BJ (cell line): Measurements from ENCODE around the gene NFIX. TPM values are rescaled to one million over a fixed set of nuclear protein-coding genes. Genes with fewer than 3 reads are reported as not detected.

Experiments used
- CTCF ChIA-PET: fragments of 350-600 bp; formaldehyde crosslinking; extraction: SDS; loops from one replicate; lab custom pipeline; 2021; ENCODE audit warnings: antibody characterized with exemption, inconsistent platforms; lab: Yijun Ruan, JAX
- POLR2A ChIA-PET: fragments of 300-600 bp; sonication (Branson Sonifier 250); formaldehyde crosslinking; extraction: SDS; loops from one replicate; lab custom pipeline; 2021; ENCODE audit warnings: antibody characterized with exemption; lab: Charles Lee
- DNase-seq: peaks from one replicate; pipeline ENCODE4 v3.0.0-alpha.2; 2011; ENCODE audit warnings: low read depth
- H3K27me3 ChIP-seq: 2 replicates; pipeline ENCODE4 v1.6.0; 2011; ENCODE audit warnings: low read length; ENCODE audit not compliant: control insufficient read depth, insufficient read depth
- H3K36me3 ChIP-seq: 2 replicates; pipeline ENCODE4 v1.5.1; 2011; ENCODE audit warnings: low read length; ENCODE audit not compliant: control insufficient read depth, insufficient read depth
- H3K4me3 ChIP-seq: 2 replicates; pipeline ENCODE4 v1.5.1; 2011; ENCODE audit warnings: low read depth, mild to moderate bottlenecking, control low read depth, low read length
- polyA plus RNA-seq: library from polyadenylated mRNA; depleted of rRNA; stranded (reverse); fragments of >200 nt; gene quantifications from 2 replicates; pipeline ENCODE4 v1.2.3, GENCODE V29; 2011
- TF ChIP-seq, protein P1 (sequence below): IDR thresholded peaks from 2 replicates; pipeline ENCODE4 v1.5.1; 2011; ENCODE audit warnings: low read depth, mild to moderate bottlenecking, control low read depth, inconsistent platforms, low read length, moderate library complexity; ENCODE audit not compliant: insufficient read depth

The NFIX gene
- polyA plus RNA-seq, 1 experiment: 29.4 TPM

DNA sequence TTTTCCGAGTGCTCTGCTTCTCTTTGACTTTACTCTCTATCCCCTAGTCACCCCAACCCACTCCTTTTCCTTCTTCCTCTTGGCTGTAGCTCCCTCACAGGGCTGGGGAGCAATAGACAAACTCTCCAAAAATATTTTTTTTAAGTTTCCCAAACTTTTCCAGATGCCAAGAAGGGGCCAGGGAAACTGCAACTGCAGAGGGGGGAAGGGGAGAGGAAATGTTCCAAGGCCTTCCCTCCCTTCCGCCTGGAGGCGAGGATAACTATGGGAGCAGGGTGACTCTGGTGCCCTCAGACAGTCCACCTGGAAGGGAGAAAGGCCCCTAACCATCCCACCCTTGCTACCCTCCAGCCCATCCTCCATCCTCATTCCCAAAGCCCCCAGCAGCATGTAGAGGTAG lies 58.0 kb downstream of the NFIX start:
- Histone ChIP-seq H3K27me3 (no peaks in the 10 kb centered on the region), H3K36me3 (peaks cover 3% of the 10 kb centered on the region; the same call in 1 of the 2 replicates), H3K4me3 (no peak overlapping the region)
- POLR2A ChIA-PET: no interaction called here
- no peak for DNase-seq
- CTCF ChIA-PET: interaction anchor here (0.8 to 13.8 kb wide), 8 partner anchors 8 to 88 kb away, joined by 3 to 358 read pairs (median 9); no protein-coding TSS in a partner anchor
- TF ChIP-seq, protein P1, sequence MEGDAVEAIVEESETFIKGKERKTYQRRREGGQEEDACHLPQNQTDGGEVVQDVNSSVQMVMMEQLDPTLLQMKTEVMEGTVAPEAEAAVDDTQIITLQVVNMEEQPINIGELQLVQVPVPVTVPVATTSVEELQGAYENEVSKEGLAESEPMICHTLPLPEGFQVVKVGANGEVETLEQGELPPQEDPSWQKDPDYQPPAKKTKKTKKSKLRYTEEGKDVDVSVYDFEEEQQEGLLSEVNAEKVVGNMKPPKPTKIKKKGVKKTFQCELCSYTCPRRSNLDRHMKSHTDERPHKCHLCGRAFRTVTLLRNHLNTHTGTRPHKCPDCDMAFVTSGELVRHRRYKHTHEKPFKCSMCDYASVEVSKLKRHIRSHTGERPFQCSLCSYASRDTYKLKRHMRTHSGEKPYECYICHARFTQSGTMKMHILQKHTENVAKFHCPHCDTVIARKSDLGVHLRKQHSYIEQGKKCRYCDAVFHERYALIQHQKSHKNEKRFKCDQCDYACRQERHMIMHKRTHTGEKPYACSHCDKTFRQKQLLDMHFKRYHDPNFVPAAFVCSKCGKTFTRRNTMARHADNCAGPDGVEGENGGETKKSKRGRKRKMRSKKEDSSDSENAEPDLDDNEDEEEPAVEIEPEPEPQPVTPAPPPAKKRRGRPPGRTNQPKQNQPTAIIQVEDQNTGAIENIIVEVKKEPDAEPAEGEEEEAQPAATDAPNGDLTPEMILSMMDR: no peak

DNA sequence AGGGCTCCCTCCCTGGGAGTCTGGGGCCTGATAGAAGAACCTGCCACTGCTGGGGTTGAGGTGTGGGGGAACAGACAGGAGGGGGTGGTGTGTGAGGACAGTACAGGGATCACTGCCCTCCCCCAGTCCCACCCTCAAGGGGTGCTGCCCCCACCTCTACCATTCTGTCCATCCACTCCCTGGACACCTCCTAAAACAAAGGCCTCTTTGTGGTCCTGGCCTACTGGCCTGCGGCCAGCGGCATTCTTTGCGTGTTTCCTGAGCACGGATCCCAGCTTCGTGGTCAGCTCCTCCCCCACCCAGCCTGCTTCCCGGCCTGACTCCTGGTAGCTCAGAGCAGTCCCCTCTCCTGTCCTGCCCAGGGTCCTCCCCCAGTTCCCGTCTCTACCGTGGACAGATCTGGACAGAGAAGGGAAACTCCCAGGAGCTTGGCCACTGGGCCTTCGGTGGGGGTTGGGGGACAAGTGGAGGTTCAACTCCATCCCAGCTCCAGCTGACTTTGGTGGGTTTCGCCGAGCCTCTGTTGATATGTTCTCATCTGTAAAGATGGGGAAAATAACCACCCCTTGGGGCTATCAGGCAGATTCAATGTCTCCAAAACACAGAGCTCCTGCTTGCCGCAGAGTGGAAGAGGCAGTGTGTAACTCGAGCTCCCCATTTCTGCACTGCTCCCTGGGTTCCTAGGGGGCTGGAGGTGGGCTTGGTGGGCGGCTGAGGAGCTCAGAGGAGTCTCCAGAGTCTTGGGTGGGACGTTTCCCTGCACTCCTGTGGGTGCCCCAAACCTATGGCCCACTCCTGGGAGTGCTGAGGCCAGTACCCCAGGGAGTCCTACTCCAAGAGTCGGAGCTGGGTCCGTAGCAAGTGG lies 58.7 kb downstream of the NFIX start:
- TF ChIP-seq, protein P1: no peak
- POLR2A ChIA-PET: interaction anchor here (0.8 to 1.0 kb wide), 2 partner anchors 8 to 116 kb away, joined by 3 to 5 read pairs; no protein-coding TSS in a partner anchor
- peak; percentile 86 for DNase-seq
- Histone ChIP-seq H3K36me3 (peaks cover 3% of the 10 kb centered on the region; the same call in 1 of the 2 replicates), H3K4me3 (no peak overlapping the region), H3K27me3 (no peaks in the 10 kb centered on the region)
- CTCF ChIA-PET: interaction anchor here (0.5 to 13.8 kb wide), 12 partner anchors 7 to 289 kb away, joined by 3 to 358 read pairs (median 8); no protein-coding TSS in a partner anchor

DNA sequence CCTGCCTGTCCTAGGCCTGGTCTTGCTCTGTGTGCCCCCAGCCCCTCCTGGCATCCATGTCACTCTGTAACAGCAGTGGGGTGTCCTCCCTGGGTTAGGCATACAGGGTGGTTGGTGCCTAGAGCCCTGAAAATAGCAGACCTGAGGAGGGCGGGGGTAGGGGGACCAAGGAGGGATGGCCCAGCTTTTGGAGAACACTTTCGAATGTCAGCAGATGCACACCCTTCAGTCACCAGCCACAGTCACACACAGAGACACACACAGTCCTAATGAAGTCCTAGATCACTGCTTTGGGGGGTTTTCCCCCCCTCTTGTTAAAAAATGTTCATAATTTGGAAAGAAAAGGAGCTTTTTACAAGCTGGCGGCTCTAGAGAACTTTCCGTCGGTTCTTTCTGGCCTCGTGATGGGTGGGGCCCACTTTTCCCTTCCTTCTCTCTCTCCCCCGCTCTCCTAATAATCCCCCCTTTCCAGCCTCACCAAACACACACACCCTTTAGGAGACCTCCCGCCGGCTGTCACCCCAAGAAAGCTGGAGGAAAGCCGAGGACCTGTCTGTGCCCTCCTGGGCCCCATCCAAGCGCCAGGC lies 59.4 kb downstream of the NFIX start:
- CTCF ChIA-PET: interaction anchor here (0.5 to 13.8 kb wide), 14 partner anchors 9 to 1417 kb away, joined by 3 to 358 read pairs (median 4); no protein-coding TSS in a partner anchor
- Histone ChIP-seq H3K27me3 (no peaks in the 10 kb centered on the region), H3K36me3 (peaks cover 3% of the 10 kb centered on the region; the same call in 1 of the 2 replicates), H3K4me3 (no peak overlapping the region)
- DNase-seq: no peak
- TF ChIP-seq, protein P1: no peak
- POLR2A ChIA-PET: interaction anchor here (0.5 to 1.0 kb wide), 6 partner anchors 9 to 675 kb away, joined by 3 to 9 read pairs (median 4); no protein-coding TSS in a partner anchor

DNA sequence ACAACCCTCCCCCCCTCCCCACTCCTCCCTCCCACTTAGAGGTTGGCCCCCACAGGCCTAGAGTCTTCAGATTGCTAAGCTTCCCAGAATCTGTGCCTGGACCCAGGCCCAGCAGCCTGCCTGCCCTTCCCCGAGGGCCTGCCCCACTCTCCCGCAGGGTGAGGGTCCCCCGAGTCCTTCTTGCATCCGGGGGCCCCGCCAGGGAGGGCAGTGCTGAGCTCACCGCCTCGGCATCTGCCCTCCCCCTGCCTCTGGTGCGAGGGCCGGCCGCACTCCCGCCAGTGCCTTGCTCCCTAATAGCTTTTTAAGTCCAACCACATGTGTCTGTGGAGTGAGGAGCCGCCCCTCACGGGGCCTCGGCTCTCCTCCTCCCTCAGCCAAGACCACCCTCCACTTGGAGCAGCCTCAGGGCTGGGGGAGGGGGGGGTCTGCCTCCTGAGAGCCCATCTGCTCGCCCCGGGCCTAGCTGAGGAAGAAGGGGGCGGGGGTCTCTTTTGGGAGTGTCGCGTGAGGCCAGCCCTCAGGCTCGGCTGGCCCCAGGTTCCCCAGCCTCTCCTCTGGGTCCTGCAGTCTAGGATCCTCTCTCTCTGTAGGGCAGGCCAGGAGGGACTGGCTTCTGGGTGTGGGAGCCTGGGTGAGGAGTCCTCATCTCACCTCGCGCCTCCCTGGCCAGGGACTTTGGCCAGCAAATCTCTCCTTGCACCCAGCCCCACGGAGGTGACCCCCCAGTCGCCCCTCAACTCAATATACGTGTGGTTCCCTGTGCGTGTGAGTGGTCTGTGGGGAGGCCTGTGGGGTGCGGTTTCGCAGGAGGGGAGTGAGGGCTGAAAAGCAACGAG lies 60.2 kb downstream of the NFIX start:
- DNase-seq: peak; percentile 89
- peaks cover 3% of the 10 kb centered on the region; the same call in 1 of the 2 replicates for H3K36me3 ChIP-seq
- ChIA-PET CTCF (interaction anchor here (0.5 to 13.8 kb wide), 12 partner anchors 8 to 1416 kb away, joined by 3 to 358 read pairs (median 4); no protein-coding TSS in a partner anchor), POLR2A (interaction anchor here (0.5 to 0.9 kb wide), 4 partner anchors 23 to 674 kb away, joined by 3 to 9 read pairs (median 6); no protein-coding TSS in a partner anchor)
- H3K27me3 ChIP-seq: no peaks in the 10 kb centered on the region
- TF ChIP-seq, protein P1: no peak
- peak overlapping the region; percentile 17 for H3K4me3 ChIP-seq
